Tibial nerve (tissue), 4 donors: ENCODE measurements around the gene MPLKIP. TPM values are rescaled to one million over a fixed set of nuclear protein-coding genes. Genes with fewer than 3 reads are reported as not detected.

Experiments
- DNase-seq, 2 donors: peaks; one replicate each; pipeline ENCODE4 v3.0.0-alpha.2; 2019; ENCODE audit warnings: low spot score in 2 of 2
- H3K27ac ChIP-seq, 4 donors: fragments of 200-600 bp; sonication (generic) in 3 of 4; one replicate each; pipeline ENCODE4 v1.5.1; 2017 to 2019; ENCODE audit warnings: mild to moderate bottlenecking in 1 of 4
- H3K27me3 ChIP-seq, 2 donors: fragments of 200-600 bp; sonication (generic) in 1 of 2; one replicate each; pipeline versions ENCODE4 v1.5.1 to v1.6.0; 2017 to 2019
- H3K36me3 ChIP-seq, 3 donors: fragments of 200-600 bp; sonication (generic); one replicate each; pipeline ENCODE4 v1.5.1; 2018 to 2019
- H3K4me1 ChIP-seq, 4 donors: fragments of 200-600 bp; sonication (generic) in 3 of 4; one replicate each; pipeline ENCODE4 v1.5.1; 2017 to 2019
- H3K4me3 ChIP-seq, 4 donors: fragments of 200-600 bp; sonication (generic) in 3 of 4; one replicate each; pipeline ENCODE4 v1.5.1; 2017 to 2019; ENCODE audit warnings: mild to moderate bottlenecking in 1 of 4, moderate library complexity in 1 of 4
- H3K9me3 ChIP-seq, 4 donors: fragments of 200-600 bp; sonication (generic) in 3 of 4; one replicate each; pipeline ENCODE4 v1.5.1; 2017 to 2019
- CTCF ChIP-seq, 5 experiments: fragments of 200-600 bp in 3 of 5; fragments of 450-650 bp in 2 of 5; sonication (generic) in 3 of 5; IDR thresholded peaks; one replicate each; pipeline ENCODE4 v1.5.1; 2016 to 2019; ENCODE audit warnings: antibody characterized with exemption in 5 of 5, mild to moderate bottlenecking in 3 of 5, moderate library complexity in 2 of 5
- EP300 ChIP-seq, 2 donors: sonication (generic); formaldehyde crosslinking; IDR thresholded peaks; one replicate each; pipeline ENCODE4 v1.6.1; 2017; ENCODE audit warnings: antibody characterized with exemption in 2 of 2, mild to moderate bottlenecking in 1 of 2
- POLR2A ChIP-seq, 2 donors: fragments of 450-650 bp; IDR thresholded peaks; one replicate each; pipeline ENCODE4 v1.6.1; 2017; ENCODE audit warnings: antibody characterized with exemption in 2 of 2, mild to moderate bottlenecking in 2 of 2, moderate library complexity in 2 of 2
- WGBS, 2 donors: methylation state at CpG; one replicate each; pipeline ENCODE4 v1.1.5; 2018; 5-methylcytosine and 5-hydroxymethylcytosine counted together
- total RNA-seq, 4 donors: library from RNA; depleted of rRNA; stranded (reverse); fragments of >200 nt; gene quantifications; one replicate each; pipeline ENCODE4 v1.1.0, GENCODE V29; 2016

The MPLKIP gene
- total RNA-seq, 4 donors from 2014 or later = 29.9 to 70.8 (median 55.0) TPM

- no peak overlapping the region for H3K27ac ChIP-seq
- DNase-seq = no peak
- WGBS, 2 donors = 93 to 94% methylated on average over 3 of the region's 3 CpGs
Measured at GRCh38 chr7:40167291-40167690, 32.9 kb upstream of the MPLKIP start.

GRCh38 chr7:40165216-40165615 is 30.8 kb upstream of the MPLKIP start:
- no peak for DNase-seq
- Histone ChIP-seq H3K27me3 (no peaks in the 10 kb centered on the region), H3K4me3 (no peak overlapping the region), H3K27ac (no peak overlapping the region), H3K36me3 (no peaks in the 10 kb centered on the region), H3K9me3 (no peaks in the 10 kb centered on the region), H3K4me1 (no peaks in the 10 kb centered on the region)
- TF ChIP-seq POLR2A (IDR thresholded peaks at IDR 0.05) (no peak), EP300 (IDR thresholded peaks at IDR 0.05) (no peak), CTCF (IDR thresholded peaks at IDR 0.05) (no peak)
- 36 to 42% methylated on average over 1 of the region's 1 CpG for WGBS, 2 donors

More at GRCh38 chr7:40167291-40167690, 32.9 kb upstream of the MPLKIP start:
- no peak overlapping the region for H3K4me3 ChIP-seq
- no peaks in the 10 kb centered on the region for H3K9me3 ChIP-seq
- no peaks in the 10 kb centered on the region for H3K36me3 ChIP-seq
- no peaks in the 10 kb centered on the region for H3K4me1 ChIP-seq
- TF ChIP-seq CTCF (IDR thresholded peaks at IDR 0.05) (no peak), EP300 (IDR thresholded peaks at IDR 0.05) (no peak), POLR2A (IDR thresholded peaks at IDR 0.05) (no peak)
- H3K27me3 ChIP-seq = no peaks in the 10 kb centered on the region

- WGBS, 2 donors = 82 to 98% methylated on average over 2 of the region's 2 CpGs
- Histone ChIP-seq H3K27ac (no peak overlapping the region), H3K9me3 (no peaks in the 10 kb centered on the region), H3K27me3 (no peaks in the 10 kb centered on the region), H3K4me1 (no peaks in the 10 kb centered on the region), H3K4me3 (no peak overlapping the region), H3K36me3 (no peaks in the 10 kb centered on the region)
- TF ChIP-seq EP300 (IDR thresholded peaks at IDR 0.05) (no peak), POLR2A (IDR thresholded peaks at IDR 0.05) (no peak), CTCF (IDR thresholded peaks at IDR 0.05) (no peak)
- DNase-seq = no peak
Measured at GRCh38 chr7:40162516-40162915, 28.1 kb upstream of the MPLKIP start.

GRCh38 chr7:40156988-40157387 is 22.6 kb upstream of the MPLKIP start:
- 88 to 91% methylated on average over 4 of the region's 4 CpGs for WGBS, 2 donors
- Histone ChIP-seq H3K4me1 (no peaks in the 10 kb centered on the region), H3K36me3 (no peaks in the 10 kb centered on the region), H3K4me3 (no peak overlapping the region), H3K9me3 (no peaks in the 10 kb centered on the region), H3K27ac (no peak overlapping the region), H3K27me3 (no peaks in the 10 kb centered on the region)
- TF ChIP-seq POLR2A (IDR thresholded peaks at IDR 0.05) (no peak), CTCF (IDR thresholded peaks at IDR 0.05) (no peak), EP300 (IDR thresholded peaks at IDR 0.05) (no peak)
- DNase-seq = no peak

- TF ChIP-seq EP300 (IDR thresholded peaks at IDR 0.05) (no peak), POLR2A (IDR thresholded peaks at IDR 0.05) (no peak), CTCF (IDR thresholded peaks at IDR 0.05) (no peak)
- H3K36me3 ChIP-seq = no peaks in the 10 kb centered on the region
- WGBS, 2 donors = 91 to 93% methylated on average over 1 of the region's 1 CpG
- H3K9me3 ChIP-seq = no peaks in the 10 kb centered on the region
- H3K27me3 ChIP-seq = no peaks in the 10 kb centered on the region
- no peaks in the 10 kb centered on the region for H3K4me1 ChIP-seq
- no peak overlapping the region for H3K4me3 ChIP-seq
- DNase-seq = no peak
- H3K27ac ChIP-seq = no peak overlapping the region
Measured at GRCh38 chr7:40151504-40151903, 17.1 kb upstream of the MPLKIP start.
